Sigmoid colon (tissue), 7 donors: ENCODE data around the gene SCLY. TPM values are rescaled to one million over a fixed set of nuclear protein-coding genes. Genes with fewer than 3 reads are reported as not detected.

Source experiments
- DNase-seq: peaks from one replicate; pipeline ENCODE4 v3.0.0-alpha.2; 2019
- H3K27ac ChIP-seq, 4 donors: fragments of 200-600 bp; sonication (generic); one replicate each; pipeline ENCODE4 v1.5.1; 2016 to 2019; ENCODE audit warnings: mild to moderate bottlenecking in 1 of 4
- H3K27me3 ChIP-seq, 3 donors: fragments of 200-600 bp; sonication (generic); one replicate each; pipeline ENCODE4 v1.5.1; 2019; ENCODE audit warnings: mild to moderate bottlenecking in 1 of 3
- H3K36me3 ChIP-seq, 4 donors: fragments of 200-600 bp; sonication (generic); one replicate each; pipeline ENCODE4 v1.5.1; 2016 to 2019
- H3K4me1 ChIP-seq, 4 donors: fragments of 200-600 bp; sonication (generic); one replicate each; pipeline ENCODE4 v1.5.1; 2017 to 2019
- H3K4me3 ChIP-seq, 4 donors: fragments of 200-600 bp; sonication (generic); one replicate each; pipeline ENCODE4 v1.5.1; 2017 to 2019; ENCODE audit warnings: mild to moderate bottlenecking in 2 of 4, moderate library complexity in 1 of 4
- H3K9me3 ChIP-seq, 4 donors: fragments of 200-600 bp in 3 of 4; sonication (generic) in 3 of 4; one replicate each; pipeline versions ENCODE4 v1.5.1 to v1.6.1; 2013 to 2019
- CTCF ChIP-seq, 4 experiments: fragments of 450-650 bp in 3 of 4; fragments of 200-600 bp in 1 of 4; IDR thresholded peaks; one replicate each; pipeline ENCODE4 v1.5.1; 2016 to 2019; ENCODE audit warnings: antibody characterized with exemption in 4 of 4, mild to moderate bottlenecking in 3 of 4, moderate library complexity in 2 of 4
- EP300 ChIP-seq, 4 donors: sonication (generic); formaldehyde crosslinking; IDR thresholded peaks; one replicate each; pipeline ENCODE4 v1.6.1; 2017; ENCODE audit warnings: antibody characterized with exemption in 4 of 4
- POLR2A ChIP-seq, 2 donors: fragments of 450-650 bp; IDR thresholded peaks; one replicate each; pipeline ENCODE4 v1.6.1; 2016; ENCODE audit warnings: antibody characterized with exemption in 2 of 2, mild to moderate bottlenecking in 2 of 2, moderate library complexity in 2 of 2
- POLR2AphosphoS5 ChIP-seq, 4 donors: sonication (generic); formaldehyde crosslinking; IDR thresholded peaks; one replicate each; pipeline ENCODE4 v1.6.1; 2017; ENCODE audit warnings: antibody characterized with exemption in 4 of 4
- WGBS, 2 donors: extraction: QIAGEN DNeasy Blood & Tissue Kit; methylation state at CpG; one replicate each; pipeline ENCODE4 v1.1.7; 2013; 5-methylcytosine and 5-hydroxymethylcytosine counted together
- intact Hi-C: fragments of 100-400 bp; cut with DNase I; formaldehyde crosslinking; loops from one replicate; pipeline ENCODE4 v1.15.1; 2023
- polyA plus RNA-seq, 3 donors: library from polyadenylated mRNA; stranded (reverse); fragments of 200-250 nt; gene quantifications; one replicate each; pipeline ENCODE4 v1.2.3, GENCODE V29; 2013
- total RNA-seq, 4 donors: library from RNA; depleted of rRNA; stranded (reverse); fragments of >200 nt; gene quantifications; one replicate each; pipeline ENCODE4 v1.1.0, GENCODE V29; 2016
- donor health status: healthy with polysubstance abuse.
- donor health status: Bipolar disorder and iron deficiency.
- donor health status: healthy.

Gene SCLY
- total and polyA plus RNA-seq, 7 donors = 5.4 to 19.5 (median 10.9) TPM

DNA sequence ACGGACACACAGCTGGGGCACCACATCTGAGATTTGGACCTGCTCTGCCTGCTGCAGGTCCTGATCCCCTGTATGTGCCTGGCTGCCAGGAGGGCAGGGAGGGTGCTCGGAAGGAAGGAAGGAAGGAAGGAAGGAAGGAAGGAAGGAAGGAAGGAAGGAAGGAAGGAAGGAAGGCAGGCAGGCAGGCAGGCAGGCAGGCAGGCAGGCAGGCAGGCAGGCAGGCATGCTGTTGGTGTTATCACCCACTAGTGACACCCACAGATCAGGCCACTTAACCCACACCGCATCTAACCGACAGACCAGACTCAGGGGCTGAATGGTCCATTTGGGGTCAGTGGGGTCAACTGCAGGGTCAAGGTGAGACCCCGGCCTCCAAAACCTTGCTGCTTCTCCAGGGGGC, 83.5 kb downstream of the SCLY start:
- no peak for DNase-seq
- H3K4me3 ChIP-seq = no peak overlapping the region
- no peaks in the 10 kb centered on the region for H3K36me3 ChIP-seq
- 84 to 87% methylated on average over 5 of the region's 5 CpGs for WGBS, 2 donors
- no peaks in the 10 kb centered on the region for H3K9me3 ChIP-seq
- H3K27me3 ChIP-seq = no peaks in the 10 kb centered on the region
- TF ChIP-seq POLR2A (IDR thresholded peaks at IDR 0.05) (no peak), POLR2AphosphoS5 (IDR thresholded peaks at IDR 0.05) (no peak), EP300 (IDR thresholded peaks at IDR 0.05) (no peak), CTCF (IDR thresholded peaks at IDR 0.05) (no peak)
- no peak overlapping the region for H3K27ac ChIP-seq
- H3K4me1 ChIP-seq = peaks cover 0 to 20% (median 13%) of the 10 kb centered on the region in 4 donors
- intact Hi-C loops = no loop called here

DNA sequence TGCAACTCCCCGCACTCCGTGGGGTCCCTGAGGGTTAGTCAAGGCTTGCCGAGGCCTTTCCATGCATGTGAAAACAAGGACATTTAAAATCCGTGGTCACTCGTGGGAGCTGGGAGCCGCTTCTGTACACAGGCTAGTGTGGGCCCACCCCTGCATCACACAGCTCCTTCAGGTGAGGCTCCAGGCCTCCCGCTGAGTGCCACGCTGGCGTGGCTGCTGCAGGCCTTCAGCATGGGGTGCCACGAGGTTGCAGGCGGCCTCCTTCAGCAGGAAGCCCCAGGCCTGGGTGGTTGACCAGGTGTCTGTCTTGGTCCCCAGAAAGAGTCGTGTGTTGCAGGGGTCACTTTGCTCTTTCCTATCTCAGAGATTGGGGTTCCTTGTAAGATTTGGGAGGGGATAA, 84.2 kb downstream of the SCLY start:
- WGBS, 2 donors = 83 to 88% methylated on average over 12 of the region's 12 CpGs
- no peaks in the 10 kb centered on the region for H3K9me3 ChIP-seq
- intact Hi-C loops = no loop called here
- TF ChIP-seq POLR2A (IDR thresholded peaks at IDR 0.05) (no peak), CTCF (IDR thresholded peaks at IDR 0.05) (no peak), EP300 (IDR thresholded peaks at IDR 0.05) (no peak), POLR2AphosphoS5 (IDR thresholded peaks at IDR 0.05) (no peak)
- no peaks in the 10 kb centered on the region for H3K27me3 ChIP-seq
- H3K36me3 ChIP-seq = no peaks in the 10 kb centered on the region
- peaks cover 0 to 18% (median 10%) of the 10 kb centered on the region in 4 donors for H3K4me1 ChIP-seq
- DNase-seq = no peak
- no peak overlapping the region for H3K4me3 ChIP-seq
- no peak overlapping the region for H3K27ac ChIP-seq

GRCh38 chr2:238145851-238146250, 85.0 kb downstream of the SCLY start:
- Histone ChIP-seq H3K36me3 (no peaks in the 10 kb centered on the region), H3K27me3 (no peaks in the 10 kb centered on the region), H3K4me1 (peaks cover 0 to 18% (median 10%) of the 10 kb centered on the region in 4 donors), H3K9me3 (no peaks in the 10 kb centered on the region), H3K4me3 (no peak overlapping the region), H3K27ac (no peak overlapping the region)
- no peak for TF ChIP-seq CTCF (IDR thresholded peaks at IDR 0.05)
- TF ChIP-seq POLR2A (IDR thresholded peaks at IDR 0.05) = no peak
- no peak for TF ChIP-seq EP300 (IDR thresholded peaks at IDR 0.05)
- TF ChIP-seq POLR2AphosphoS5 (IDR thresholded peaks at IDR 0.05) = no peak
- DNase-seq = no peak
- 57 to 80% methylated on average over 12 of the region's 12 CpGs for WGBS, 2 donors
- intact Hi-C loops = no loop called here

DNA sequence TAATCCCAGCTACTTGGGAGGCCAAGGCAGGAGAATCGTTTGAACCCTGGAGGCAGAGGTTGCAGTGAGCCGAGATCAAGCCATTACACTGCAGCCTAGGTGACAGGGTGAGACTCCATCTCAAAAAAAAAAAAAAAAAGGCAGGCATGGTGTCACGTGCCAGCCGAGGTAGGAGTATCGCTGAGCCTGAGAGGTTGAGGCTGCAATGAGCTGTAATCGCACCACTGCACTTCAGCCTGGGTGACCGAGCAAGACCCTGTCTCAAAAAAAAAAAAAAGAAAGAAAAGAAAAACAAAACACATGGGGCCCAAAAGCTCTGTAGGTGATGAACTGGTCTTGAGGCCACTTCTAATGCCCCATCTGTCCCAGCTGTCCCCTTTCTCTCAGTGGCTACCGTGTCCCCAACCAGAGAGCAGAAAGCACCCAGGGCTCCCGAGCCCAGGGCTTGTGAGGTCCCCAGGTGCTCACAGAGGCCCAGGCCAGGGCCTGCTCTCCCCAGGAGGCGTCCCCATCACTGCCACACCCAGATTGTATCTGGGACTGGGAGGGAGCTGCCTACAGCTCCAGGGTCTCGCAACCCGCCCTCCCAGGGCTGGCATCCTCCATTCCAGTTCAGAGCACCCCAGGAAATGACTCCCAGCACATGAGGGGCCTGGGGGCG, 86.2 kb downstream of the SCLY start:
- Histone ChIP-seq H3K9me3 (no peaks in the 10 kb centered on the region), H3K4me1 (peaks cover 0 to 18% (median 10%) of the 10 kb centered on the region in 4 donors), H3K27me3 (no peaks in the 10 kb centered on the region), H3K4me3 (no peak overlapping the region), H3K36me3 (no peaks in the 10 kb centered on the region), H3K27ac (no peak overlapping the region)
- intact Hi-C loops = no loop called here
- no peak for DNase-seq
- TF ChIP-seq POLR2AphosphoS5 (IDR thresholded peaks at IDR 0.05) = no peak
- no peak for TF ChIP-seq EP300 (IDR thresholded peaks at IDR 0.05)
- no peak for TF ChIP-seq CTCF (IDR thresholded peaks at IDR 0.05)
- no peak for TF ChIP-seq POLR2A (IDR thresholded peaks at IDR 0.05)
- WGBS, 2 donors = 86 to 89% methylated on average over 13 of the region's 13 CpGs

- no peaks in the 10 kb centered on the region for H3K36me3 ChIP-seq
- DNase-seq = no peak
- H3K27me3 ChIP-seq = no peaks in the 10 kb centered on the region
- TF ChIP-seq CTCF (IDR thresholded peaks at IDR 0.05) (no peak), EP300 (IDR thresholded peaks at IDR 0.05) (no peak), POLR2AphosphoS5 (IDR thresholded peaks at IDR 0.05) (no peak), POLR2A (IDR thresholded peaks at IDR 0.05) (no peak)
- H3K4me1 ChIP-seq = peaks cover 0 to under 1% (median 0%) of the 10 kb centered on the region in 4 donors
- H3K9me3 ChIP-seq = no peaks in the 10 kb centered on the region
- WGBS, 2 donors = 94% methylated on average over 15 of the region's 15 CpGs
- intact Hi-C loops = no loop called here
- H3K27ac ChIP-seq = no peak overlapping the region
- no peak overlapping the region for H3K4me3 ChIP-seq
These were observed 88.2 kb downstream of the SCLY start for GRCh38 chr2:238148981-238149380.
